Stimulated activated CD8-positive, alpha-beta memory T cell treated with anti-CD3 and anti-CD28 coated beads, Interleukin-12 subunit alpha, Interleukin-12 subunit beta, amount 100 ng/mL, for 4 hours (primary cell): Measurements from ENCODE around the gene TSPAN11.
"Not testable (repeated sequence)": the region's sequence is repeated elsewhere in the genome, so short reads cannot be mapped to it uniquely, and the experiment has no call there.

ENCODE experiments used
- DNase-seq: peaks from one replicate; pipeline ENCODE4 v3.0.0-alpha.2; 2020; ENCODE audit warnings: low read depth

TSPAN11 gene

DNA sequence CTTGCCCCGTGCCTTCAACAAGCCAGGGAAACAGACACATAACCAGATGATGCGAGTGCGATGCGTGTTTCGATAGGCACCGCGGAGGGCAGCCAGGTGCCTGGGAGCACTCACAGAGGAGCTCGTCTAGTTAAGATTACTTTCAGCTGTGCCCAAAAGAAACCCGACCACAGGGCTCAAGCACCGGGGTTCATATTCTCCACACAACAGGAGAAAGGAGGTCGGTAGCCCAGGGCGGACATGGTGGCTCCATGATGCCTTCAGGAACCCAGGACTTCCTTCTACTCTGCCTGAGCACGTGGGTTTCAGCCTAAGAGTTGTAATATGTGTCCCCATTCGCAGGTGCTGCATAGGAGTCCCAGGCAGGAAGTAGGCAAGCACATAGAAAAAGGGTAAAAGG is 93.4 kb downstream of the TSPAN11 start:
- DNase-seq, result no peak

DNA sequence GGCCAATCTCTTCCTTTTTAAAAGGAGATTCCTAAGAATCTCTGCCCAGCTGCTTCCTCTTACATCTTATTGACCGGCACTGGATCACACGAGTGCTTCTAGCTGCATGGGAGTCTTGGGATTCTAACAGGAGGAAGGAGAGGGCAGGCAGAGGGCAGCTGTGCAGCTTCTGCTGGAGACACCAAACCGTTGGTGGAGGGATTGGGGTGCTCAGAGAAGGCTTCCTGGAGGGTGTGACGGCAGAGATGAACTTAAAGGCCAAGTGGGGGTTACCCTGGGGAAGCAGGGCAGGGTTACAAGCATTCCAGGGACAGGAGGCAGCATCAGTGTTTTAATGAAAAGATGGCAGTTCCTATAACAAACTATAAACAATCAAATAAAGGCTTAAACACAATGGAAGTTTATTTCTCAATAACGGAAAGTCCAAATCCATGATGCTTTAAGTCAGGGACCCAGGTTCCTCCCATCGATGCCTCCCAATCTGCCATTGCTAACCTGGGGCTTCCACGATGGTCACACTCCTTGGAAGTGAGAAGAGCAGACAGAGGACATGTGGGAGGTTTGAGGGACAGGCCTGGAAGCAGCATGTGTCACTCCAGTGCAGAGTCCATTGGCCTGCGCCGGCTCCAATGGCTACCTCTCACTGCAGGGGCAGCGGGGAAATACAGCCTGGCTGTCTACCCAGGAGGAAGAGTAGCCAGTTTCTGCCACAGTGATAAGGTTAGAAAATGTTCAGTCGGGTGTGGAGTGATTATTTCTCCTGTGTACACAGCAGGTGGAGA is 94.0 kb downstream of the TSPAN11 start:
- DNase-seq, result no peak

DNA sequence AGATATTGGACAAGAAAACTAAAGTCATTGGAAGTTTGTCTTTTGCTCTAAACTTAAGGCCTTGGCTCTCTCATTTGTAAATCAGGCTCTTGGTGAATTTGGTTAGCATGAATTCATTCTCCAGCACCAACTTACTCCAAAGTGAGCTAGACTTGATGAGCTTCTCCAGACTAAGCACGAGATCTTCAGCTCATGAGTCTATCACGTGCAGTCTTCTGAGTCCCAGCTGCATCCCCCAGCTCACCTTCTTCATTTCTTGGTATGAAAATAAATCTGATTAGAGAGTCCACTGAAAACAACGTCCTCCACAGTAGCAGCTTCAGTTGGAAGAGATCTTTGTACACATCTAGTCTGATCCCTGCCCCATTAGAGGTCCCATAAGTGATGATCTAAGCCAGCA is 94.6 kb downstream of the TSPAN11 start:
- no peak for DNase-seq

DNA sequence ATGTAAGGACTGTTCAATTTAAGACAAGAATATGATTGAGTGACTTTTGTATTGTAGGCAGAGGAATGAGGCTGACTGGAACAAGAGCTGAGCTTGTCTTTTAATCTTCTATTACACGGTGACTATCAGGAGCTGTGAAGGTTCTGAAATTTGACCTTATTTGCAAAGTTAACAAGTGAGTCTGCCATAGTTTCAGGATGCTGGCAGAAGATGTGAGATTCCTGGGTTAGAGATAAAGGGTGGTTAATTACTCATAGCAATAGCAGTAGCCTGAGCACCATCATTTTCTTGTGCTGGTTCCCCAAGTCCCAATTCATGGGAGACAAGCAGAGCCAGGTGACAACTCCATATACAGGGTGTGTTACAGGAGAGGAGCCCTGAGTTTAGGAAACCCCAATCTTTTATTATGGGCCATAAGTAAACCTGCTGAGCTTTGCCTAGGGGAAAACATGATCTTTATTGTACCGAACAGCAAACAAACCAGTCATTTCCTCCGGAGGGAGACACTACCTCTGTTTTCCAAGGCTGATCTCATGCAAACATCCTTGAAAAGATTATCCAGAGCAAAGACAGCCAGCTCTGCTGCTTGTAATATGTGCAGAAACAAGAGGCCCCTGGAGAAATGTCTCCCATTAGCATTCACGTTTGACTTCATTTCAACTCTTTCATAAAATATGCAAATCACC is 95.4 kb downstream of the TSPAN11 start:
- DNase-seq, result no peak

DNA sequence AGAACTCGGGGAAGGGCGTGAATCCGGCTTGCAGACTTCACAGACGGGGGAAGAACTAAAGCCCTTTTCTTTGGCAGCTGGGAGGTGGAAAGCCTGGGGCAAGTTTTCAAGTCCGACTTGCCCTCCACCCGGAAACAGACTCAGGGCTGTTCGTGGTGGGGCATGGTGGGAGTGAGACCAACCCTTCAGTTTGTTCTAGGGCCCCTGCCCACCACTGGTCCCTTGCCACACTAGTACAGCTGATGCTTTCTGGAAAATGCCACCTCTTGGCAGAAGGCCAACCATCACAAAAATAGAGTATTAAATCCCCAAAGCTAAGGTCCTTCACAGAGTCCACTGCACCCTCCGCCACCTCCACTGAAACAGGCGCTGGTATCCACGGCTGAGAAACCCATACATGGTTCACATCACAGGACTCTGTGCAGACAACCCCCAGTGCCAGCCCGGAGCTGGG is 96.8 kb downstream of the TSPAN11 start:
- DNase-seq, result no peak

DNA sequence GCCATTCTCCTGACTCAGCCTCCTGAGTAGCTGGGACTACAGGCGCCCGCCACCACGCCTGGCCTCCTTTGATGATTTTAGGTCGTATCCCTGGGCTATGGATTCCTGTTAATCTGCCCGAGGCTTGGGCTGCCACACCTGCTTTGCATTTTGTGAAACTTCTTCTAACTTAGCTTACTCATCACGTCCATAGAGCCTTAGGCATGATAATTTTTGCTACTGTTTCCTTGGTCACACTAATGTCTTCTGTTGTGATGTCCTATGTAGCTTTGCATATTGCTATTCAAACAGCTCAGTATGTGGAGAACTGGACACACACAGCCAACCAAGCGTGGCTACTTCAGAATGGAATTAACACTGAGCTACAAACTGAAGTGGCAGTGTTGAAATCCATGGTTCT is 99.7 kb downstream of the TSPAN11 start:
- DNase-seq, result no peak

DNA sequence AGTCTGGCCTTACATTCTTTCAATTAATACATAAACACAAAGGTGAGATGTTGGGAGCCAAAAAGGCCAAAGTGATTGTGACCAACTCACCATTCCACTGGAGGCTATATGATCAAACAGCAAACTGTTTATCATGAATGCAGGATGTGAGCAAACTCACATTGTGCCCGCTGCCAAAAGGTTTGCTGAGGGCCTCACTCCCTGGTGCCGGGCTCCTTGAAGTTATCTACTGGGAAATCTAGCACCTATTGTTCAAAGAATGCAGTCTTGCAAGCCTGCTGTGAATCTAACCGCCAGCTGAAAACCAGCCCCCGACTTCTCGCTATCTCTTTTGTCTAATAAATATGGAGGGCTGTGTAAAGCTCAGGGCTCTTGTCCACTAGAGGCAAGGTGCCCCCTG is 100.5 kb downstream of the TSPAN11 start:
- not testable (repeated sequence) for DNase-seq

DNA sequence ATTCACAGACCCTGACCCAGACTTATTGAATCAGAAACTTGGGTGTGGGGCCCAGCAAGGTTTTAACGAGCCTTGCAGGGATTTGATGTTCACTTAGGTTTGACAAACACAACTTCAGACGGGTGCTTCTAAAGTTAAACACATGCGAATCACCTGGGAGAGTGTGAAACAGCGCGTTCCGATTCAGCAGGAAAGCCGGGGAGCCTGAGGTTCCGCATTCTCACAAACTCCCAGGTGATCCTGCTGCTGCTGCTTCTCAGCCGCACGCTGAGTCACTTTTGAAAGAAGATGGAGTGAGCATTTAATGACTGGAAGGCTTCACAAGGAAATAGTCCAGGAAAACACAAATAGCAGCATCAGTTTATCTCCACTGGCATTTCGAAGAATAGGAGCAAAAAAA is 102.9 kb downstream of the TSPAN11 start:
- DNase-seq, result no peak

DNA sequence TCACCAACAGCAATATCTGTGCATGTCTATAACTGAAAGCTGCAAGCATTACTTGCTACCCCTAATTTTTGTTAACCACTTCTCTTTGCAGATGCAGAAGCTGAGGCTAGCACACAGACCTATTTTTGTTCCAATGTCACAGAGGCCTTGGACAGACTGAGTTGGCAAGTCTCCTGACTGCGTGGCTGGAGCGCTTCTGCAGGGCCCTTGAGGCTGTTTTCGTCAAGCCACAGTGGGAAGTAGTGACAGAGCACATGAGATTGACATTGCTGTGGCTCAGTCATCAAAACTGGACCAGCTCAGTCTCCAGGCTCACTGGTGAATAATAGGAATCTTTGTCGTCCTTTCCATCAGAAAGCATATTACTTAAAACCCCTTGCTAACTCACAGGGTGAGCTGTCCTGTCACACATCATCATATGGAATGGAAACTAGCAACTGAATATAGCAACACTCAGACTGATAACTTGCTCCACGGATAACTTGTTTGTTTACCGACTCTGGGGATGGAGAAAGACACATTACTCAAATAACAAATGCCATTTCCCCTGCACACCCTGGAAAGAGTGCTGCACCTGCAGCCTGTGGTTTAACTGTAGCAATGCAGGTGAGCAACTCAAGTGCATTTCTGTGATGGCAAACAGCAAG is 103.5 kb downstream of the TSPAN11 start:
- DNase-seq, result no peak

DNA sequence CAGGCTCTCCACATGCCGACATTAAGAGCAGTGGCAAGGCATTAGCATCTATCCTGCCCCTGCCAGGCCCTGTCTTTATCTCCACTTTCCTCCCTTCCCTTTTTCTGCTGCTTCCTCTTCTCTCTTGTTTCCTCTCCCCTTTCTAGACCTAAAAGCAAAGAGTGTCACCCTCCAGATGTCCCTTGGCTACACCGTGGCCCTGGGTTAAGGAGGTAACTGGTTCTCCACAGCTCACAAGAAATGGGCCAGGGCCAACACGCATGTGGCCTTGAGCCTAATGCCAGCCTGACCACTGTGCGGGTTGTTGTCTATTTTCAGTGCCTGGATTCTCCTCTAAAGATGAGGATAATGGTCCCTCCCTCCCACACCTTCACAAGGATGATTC is 105.4 kb downstream of the TSPAN11 start:
- no peak for DNase-seq

DNA sequence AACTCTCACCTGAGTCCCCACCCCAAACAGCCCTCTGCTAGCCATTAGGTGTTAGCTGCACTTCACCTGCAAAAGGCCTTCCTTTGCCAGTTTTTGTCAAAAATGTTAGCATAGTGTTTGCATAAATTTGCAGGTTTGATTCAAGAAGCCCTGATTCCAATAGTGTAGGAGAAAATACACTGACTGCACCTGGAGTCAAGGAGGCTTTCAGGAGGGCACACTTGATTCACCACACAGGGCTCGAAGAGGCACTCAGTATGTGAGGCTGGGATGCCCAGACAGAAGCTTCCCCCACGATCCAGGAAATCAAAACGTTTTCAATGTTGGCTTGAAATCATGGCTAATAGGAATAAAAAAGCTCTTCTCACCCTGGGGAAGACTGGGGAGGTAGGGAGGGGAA is 106.6 kb downstream of the TSPAN11 start:
- DNase-seq, result no peak

DNA sequence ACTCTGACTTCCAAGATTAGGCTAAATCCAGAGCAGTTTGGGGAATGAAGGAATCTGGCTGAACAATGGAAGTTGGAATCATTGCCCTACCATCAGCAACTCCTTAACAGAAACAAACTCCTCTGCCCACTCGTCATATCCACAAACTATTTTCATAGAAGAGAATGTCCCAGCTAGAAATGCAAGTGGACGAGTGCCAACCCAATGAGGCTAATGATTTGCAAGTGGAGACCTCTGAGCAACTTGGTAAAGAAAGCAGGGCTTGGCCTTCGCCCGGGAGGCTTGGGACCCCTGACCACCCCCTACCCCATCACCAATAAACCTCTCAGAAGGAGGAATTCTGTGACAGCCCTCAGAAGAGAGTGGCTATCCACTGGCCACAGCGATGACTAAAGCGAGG is 107.1 kb downstream of the TSPAN11 start:
- no peak for DNase-seq

DNA sequence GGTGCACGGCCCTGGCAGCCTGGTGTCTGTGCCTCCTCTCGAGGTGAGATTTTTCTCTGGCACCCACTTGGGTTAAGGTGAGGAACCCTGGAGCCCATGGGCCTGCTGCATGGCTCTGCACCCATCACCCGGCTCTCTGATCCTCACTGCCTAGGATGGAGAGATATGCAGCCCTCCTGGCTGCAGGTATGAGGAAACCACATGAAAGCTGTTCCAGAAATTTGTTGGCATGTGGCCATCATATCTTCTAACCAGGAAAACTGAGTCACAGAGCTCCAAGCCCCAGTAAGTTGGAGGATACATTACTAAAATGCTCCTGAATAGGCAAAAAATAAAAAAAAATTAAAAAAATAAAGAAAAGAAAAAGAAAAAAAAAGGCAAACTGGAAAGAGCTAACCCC is 107.8 kb downstream of the TSPAN11 start:
- no peak for DNase-seq

DNA sequence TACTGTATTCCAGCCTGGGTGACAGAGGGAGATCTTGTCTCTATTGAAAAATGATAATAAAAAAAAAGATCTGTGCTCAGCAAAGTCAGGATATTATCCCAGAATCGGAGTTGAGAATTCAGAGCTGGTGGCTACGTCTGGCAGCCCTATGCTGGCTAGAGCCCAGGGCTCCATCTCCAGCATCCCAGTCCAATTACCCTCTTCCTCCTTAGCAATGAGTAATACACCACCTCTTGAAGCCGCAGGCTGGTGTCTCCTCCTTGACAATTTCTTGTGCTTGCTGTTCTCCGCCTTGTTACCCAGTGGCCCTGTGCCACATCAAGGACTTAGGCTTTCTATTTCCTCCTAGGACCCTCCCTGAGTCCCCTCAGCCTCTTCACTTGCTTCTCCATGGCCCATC is 108.7 kb downstream of the TSPAN11 start:
- no peak for DNase-seq

DNA sequence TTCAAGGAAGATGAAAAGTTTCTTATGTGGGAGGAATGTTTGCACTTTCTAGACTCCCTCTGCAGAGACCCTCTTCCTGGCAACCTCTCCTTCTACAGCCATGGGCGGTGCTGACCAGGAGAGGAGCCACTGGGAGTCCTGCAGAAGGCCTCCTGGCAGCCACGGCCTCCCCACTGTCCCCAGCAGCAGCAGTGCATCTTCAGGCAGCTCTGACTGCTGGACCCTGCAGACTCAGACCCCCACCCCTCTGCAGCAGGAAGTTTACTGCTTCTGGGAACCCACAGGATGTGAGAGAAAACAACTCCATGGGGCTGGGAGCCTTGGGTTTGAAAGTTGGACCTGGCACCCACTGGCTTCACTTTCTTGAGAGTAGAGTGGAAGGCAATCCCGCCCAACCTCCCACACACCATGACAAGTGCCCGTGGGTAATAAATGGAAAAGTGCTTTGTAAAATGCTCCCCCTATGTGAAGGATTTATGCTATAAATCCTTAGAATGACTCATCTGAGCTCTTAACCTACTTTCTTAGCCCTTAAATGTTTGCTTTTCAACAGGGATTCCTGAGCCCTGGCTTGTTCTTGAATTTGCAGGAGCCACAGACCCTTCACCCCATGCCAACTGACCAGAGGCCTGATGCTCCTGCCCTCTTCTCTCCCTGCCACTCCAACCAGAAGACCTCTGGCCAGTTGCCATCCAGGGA is 109.6 kb downstream of the TSPAN11 start:
- no peak for DNase-seq

DNA sequence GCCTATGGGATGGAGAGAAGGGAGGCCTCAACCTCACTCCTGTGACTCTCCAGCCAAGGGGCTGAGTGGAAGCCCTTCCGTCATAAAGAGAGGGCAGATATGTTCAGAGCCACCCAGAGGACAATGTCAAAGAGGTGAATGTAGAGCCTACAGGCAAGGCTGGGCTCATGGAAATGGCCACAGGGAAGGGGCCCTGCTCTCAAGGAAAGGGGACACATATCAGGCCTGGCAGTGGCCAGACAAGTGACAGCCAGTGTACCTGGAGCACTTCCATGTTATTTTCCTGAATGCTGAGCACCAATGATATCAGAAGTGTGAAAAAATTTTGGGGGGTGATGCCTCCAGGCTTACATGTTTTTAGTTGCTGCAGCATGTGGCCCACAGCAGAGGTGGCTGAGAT is 110.5 kb downstream of the TSPAN11 start:
- DNase-seq, result no peak

DNA sequence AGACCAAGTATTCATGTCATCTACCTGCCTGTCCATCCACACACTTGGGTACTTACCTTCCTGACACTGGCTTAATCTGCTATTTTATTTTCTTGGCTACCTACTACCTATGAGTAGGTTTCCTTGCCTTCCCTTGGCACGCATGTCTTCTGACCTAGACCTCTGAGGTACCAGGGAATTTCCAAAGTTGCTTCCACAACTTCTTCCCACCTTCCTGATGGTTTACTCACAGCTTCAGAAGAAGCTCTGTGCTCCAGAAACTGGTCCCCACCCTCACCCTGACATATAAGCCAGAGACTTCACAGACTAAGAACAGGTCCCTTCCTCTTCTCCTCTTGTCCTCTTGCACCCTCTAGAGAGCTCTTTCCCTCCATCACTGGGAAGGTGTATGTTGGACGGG is 111.4 kb downstream of the TSPAN11 start:
- DNase-seq, result no peak

DNA sequence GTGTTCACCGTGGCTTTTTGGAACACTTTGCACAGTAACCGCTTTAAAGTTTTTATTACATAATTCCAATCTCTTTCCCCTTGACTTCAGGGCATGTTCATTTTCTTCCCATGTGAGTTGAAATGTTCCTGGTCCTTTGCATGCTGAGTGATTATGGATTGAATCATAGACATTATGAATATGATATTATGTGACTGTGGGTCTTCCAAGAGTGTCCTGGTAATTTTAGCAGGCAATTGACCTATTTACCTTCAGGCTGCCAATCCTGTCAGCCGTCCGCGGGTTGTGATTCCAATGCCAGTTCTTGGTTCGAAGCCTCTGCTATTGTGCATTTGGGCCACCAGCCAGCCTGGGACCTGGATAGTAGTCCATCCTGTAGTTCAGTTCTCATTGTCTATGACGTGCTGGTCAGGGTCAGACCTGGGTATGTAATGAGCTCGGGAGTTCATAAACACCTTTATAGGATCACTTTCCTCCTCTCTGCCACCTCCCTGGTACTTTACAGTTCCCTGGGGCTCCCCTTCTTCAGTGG is 114.6 kb downstream of the TSPAN11 start:
- no peak for DNase-seq
